Lung (tissue), 12 donors: Measurements from ENCODE around the gene DSTN. TPM values are rescaled to one million over a fixed set of nuclear protein-coding genes. Genes with fewer than 3 reads are reported as not detected.

Experiments
- ATAC-seq: fragments of 200-7000 bp; cut with Tn5 transposase; one replicate; pipeline ENCODE4 v1.9.1; 2020; ENCODE audit warnings: moderate number of reproducible peaks; ENCODE audit not compliant: insufficient read depth, low FRiP score
- DNase-seq, 3 donors: peaks; one replicate each; pipeline ENCODE4 v3.0.0-alpha.2; 2013 to 2017
- H3K27ac ChIP-seq, 2 donors: one replicate each; pipeline ENCODE4 v1.5.1; 2013; ENCODE audit warnings: mild to moderate bottlenecking in 2 of 2, moderate library complexity in 2 of 2, control low read depth in 1 of 2, inconsistent platforms in 1 of 2, low read depth in 1 of 2, low read length in 1 of 2
- H3K27me3 ChIP-seq, 3 donors: one replicate each; pipeline ENCODE4 v1.5.1; 2013; ENCODE audit warnings: low read length in 2 of 3; ENCODE audit not compliant: control insufficient read depth in 3 of 3, insufficient read depth in 3 of 3
- H3K36me3 ChIP-seq, 4 donors: one replicate each; pipeline ENCODE4 v1.5.1; 2013; ENCODE audit warnings: low read length in 4 of 4, mild to moderate bottlenecking in 1 of 4, moderate library complexity in 1 of 4; ENCODE audit not compliant: control insufficient read depth in 4 of 4, insufficient read depth in 4 of 4
- H3K4me1 ChIP-seq, 5 donors: one replicate each; pipeline ENCODE4 v1.5.1; 2013; ENCODE audit warnings: low read length in 5 of 5, mild to moderate bottlenecking in 2 of 5, moderate library complexity in 1 of 5; ENCODE audit not compliant: control insufficient read depth in 5 of 5, insufficient read depth in 5 of 5
- H3K4me3 ChIP-seq: one replicate; pipeline ENCODE4 v1.5.1; 2013; ENCODE audit warnings: mild to moderate bottlenecking, control low read depth, moderate library complexity
- H3K9ac ChIP-seq, 2 donors: one replicate each; pipeline ENCODE4 v1.5.1; 2013; ENCODE audit warnings: low read length in 2 of 2, control low read depth in 1 of 2; ENCODE audit not compliant: insufficient read depth in 1 of 2
- H3K9me3 ChIP-seq, 4 donors: one replicate each; pipeline ENCODE4 v1.5.1; 2013; ENCODE audit warnings: low read length in 3 of 4, mild to moderate bottlenecking in 1 of 4, moderate library complexity in 1 of 4; ENCODE audit not compliant: control insufficient read depth in 4 of 4, insufficient read depth in 3 of 4
- CTCF ChIP-seq: IDR thresholded peaks from 2 replicates; pipeline ENCODE4 v1.5.1; 2012; ENCODE audit warnings: mild to moderate bottlenecking; ENCODE audit errors: control extremely low read depth, extremely low read depth
- WGBS, 2 donors: extraction: QIAGEN DNeasy Blood & Tissue Kit; methylation state at CpG; one replicate each; pipeline ENCODE4 v1.1.7; 2013; 5-methylcytosine and 5-hydroxymethylcytosine counted together
- polyA plus RNA-seq, 2 donors: library from polyadenylated mRNA; stranded (reverse); fragments of 200-250 nt; gene quantifications; one replicate each; pipeline ENCODE4 v1.2.1, GENCODE V29; 2013
- total RNA-seq, 2 donors: library from RNA; depleted of rRNA in 1 of 2; stranded (reverse); fragments of >200 nt in 1 of 2; gene quantifications; one replicate each; pipeline ENCODE4 v1.2.1, GENCODE V29; 2014 to 2021
- donor health status: control.
- donor health status: control.
- donor health status: Bipolar disorder and iron deficiency.
- donor health status: healthy.
- donor health status: DM: yes; HTN: yes; CAD: no.

The DSTN gene
- total and polyA plus RNA-seq, 4 donors = 313 to 532 (median 380) TPM

DNA sequence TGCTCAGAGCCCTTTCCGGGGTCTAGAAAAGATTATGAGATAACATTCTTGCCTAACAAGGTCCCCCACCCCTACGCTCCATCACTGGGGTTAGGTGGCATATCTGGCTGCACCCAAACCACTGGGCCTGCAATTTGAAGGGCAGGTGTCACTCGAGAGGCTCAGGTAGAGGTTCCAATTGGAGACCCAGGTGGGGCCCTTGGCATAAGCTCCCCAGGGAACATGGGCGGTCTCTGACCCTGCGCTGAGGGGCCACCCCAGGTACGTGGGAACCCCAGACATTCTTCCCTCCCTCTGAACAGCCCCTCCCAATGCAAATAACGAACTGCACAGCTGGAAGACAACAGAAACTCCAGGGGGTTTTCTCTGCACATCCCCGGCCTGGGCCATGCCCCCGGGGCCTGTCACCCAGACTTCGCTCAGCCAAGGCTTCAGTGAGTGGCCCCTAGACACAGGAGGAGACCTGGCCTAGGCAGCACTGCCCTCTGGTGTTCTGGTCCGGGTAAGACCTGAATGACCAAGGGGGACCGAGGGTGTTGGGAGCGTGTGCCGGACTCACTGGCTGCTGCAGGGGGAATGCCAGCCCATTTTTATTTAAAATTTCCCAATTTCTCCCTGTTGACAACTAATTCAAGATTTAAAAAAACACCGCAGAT, 47.5 kb downstream of the DSTN start:
- peaks cover 0 to 2% (median 0%) of the 10 kb centered on the region in 4 donors for H3K9me3 ChIP-seq
- DNase-seq (peak; percentile 63 to 71 (median 69)), ATAC-seq (peak; percentile 68)
- TF ChIP-seq CTCF = peak; percentile 33
- H3K36me3 ChIP-seq = peaks cover 11 to 75% (median 26%) of the 10 kb centered on the region in 4 donors
- no peak overlapping the region for H3K9ac ChIP-seq
- no peaks in the 10 kb centered on the region for H3K27me3 ChIP-seq
- H3K4me1 ChIP-seq = peaks cover 0 to 9% (median 5%) of the 10 kb centered on the region in 5 donors
- WGBS, 2 donors = 71 to 83% methylated on average over 15 of the region's 15 CpGs
- no peak overlapping the region for H3K27ac ChIP-seq
- H3K4me3 ChIP-seq = no peak overlapping the region

- Histone ChIP-seq H3K4me3 (no peak overlapping the region), H3K9ac (no peak overlapping the region), H3K27ac (no peak overlapping the region), H3K4me1 (peaks cover 0 to 6% (median 5%) of the 10 kb centered on the region in 5 donors), H3K9me3 (peaks cover 0 to 2% (median 0%) of the 10 kb centered on the region in 4 donors), H3K36me3 (peaks cover 11 to 83% (median 31%) of the 10 kb centered on the region in 4 donors), H3K27me3 (no peaks in the 10 kb centered on the region)
- ATAC-seq (no peak), DNase-seq (peak in 1 of 3 donors; percentile 5)
- 85 to 94% methylated on average over 20 of the region's 20 CpGs for WGBS, 2 donors
- TF ChIP-seq CTCF = no peak
Measured at GRCh38 chr20:17617868-17618672, 48.2 kb downstream of the DSTN start.

DNA sequence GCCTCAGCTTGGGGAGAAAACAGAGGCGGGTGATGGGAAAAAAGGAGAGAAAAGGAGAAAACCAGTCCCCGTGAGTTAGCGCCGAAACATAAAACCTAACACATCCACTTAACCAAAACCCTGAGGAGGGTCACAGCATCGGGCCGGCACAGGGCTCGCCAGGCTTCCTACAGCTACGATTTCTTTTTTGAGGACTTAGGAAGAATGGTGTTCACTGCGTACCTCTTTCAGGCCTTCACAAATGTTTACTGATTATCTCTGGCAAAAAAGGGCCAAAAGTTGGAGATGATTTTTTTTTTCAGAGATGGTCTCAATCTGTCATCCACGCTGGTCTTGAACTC, 48.8 kb downstream of the DSTN start:
- no peak for ATAC-seq
- peaks cover 0 to 2% (median 0%) of the 10 kb centered on the region in 4 donors for H3K9me3 ChIP-seq
- H3K27me3 ChIP-seq = no peaks in the 10 kb centered on the region
- H3K36me3 ChIP-seq = peaks cover 11 to 84% (median 35%) of the 10 kb centered on the region in 4 donors
- H3K4me3 ChIP-seq = no peak overlapping the region
- no peak overlapping the region for H3K27ac ChIP-seq
- H3K4me1 ChIP-seq = peaks cover 0 to 6% (median 5%) of the 10 kb centered on the region in 5 donors
- no peak for TF ChIP-seq CTCF
- H3K9ac ChIP-seq = no peak overlapping the region
- no peak for DNase-seq
- WGBS, 2 donors = 95 to 96% methylated on average over 10 of the region's 10 CpGs
